Liver (tissue), 3 donors: ENCODE data around the gene SPR.

Experiments
- GABPA ChIP-seq, 2 donors: IDR thresholded peaks in 1 of 2; conservative IDR thresholded peaks in 1 of 2; 2 replicates each; pipeline ENCODE4 v1.6.1; 2016; ENCODE audit warnings: antibody characterized with exemption in 2 of 2, mild to moderate bottlenecking in 1 of 2, moderate library complexity in 1 of 2
- JUND ChIP-seq, 2 donors: IDR thresholded peaks; 2 replicates each; pipeline ENCODE4 v1.6.1; 2016; ENCODE audit warnings: antibody characterized with exemption in 2 of 2
- NR2F2 ChIP-seq: IDR thresholded peaks from 2 replicates; pipeline ENCODE4 v1.6.1; 2016; ENCODE audit warnings: antibody characterized with exemption
- TAF1 ChIP-seq: conservative IDR thresholded peaks from 2 replicates; pipeline ENCODE4 v1.6.1; 2016; ENCODE audit warnings: antibody characterized with exemption, mild to moderate bottlenecking
- YY1 ChIP-seq: IDR thresholded peaks from 2 replicates; pipeline ENCODE4 v1.6.1; 2016; ENCODE audit warnings: antibody characterized with exemption, mild to moderate bottlenecking
- TF ChIP-seq, protein P1 (sequence below): fragments of 150-350 bp; IDR thresholded peaks from 2 replicates; pipeline ENCODE4 v1.5.1; 2017; ENCODE audit warnings: improper control_type of control experiment, low read depth, low read length; ENCODE audit not compliant: missing input control
- TF ChIP-seq, protein P2 (sequence below): IDR thresholded peaks from 2 replicates; pipeline ENCODE4 v1.6.1; 2016; ENCODE audit warnings: antibody characterized with exemption, mild to moderate bottlenecking
- donor health status: healthy.
- donor health status: healthy.

DNA sequence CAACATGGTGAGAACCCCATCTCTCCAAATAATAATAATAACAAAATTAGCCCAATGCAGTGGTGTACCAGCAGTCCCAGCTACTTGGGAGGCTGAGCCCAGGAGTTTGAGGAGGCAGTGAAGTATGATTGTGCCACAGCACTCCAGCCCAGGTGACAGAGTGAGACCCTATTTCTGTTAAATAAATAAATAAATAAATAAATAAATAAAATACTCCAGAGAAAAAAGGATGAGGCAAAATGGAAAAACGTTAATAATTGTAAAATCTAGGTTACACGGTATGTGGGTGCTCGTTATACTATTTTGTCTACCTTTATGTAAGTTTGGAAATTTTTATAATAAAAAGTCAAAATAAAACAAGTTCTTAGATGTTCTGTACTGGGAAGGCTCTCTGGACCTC lies 21.5 kb downstream of the SPR start:
- TF ChIP-seq, protein P1, sequence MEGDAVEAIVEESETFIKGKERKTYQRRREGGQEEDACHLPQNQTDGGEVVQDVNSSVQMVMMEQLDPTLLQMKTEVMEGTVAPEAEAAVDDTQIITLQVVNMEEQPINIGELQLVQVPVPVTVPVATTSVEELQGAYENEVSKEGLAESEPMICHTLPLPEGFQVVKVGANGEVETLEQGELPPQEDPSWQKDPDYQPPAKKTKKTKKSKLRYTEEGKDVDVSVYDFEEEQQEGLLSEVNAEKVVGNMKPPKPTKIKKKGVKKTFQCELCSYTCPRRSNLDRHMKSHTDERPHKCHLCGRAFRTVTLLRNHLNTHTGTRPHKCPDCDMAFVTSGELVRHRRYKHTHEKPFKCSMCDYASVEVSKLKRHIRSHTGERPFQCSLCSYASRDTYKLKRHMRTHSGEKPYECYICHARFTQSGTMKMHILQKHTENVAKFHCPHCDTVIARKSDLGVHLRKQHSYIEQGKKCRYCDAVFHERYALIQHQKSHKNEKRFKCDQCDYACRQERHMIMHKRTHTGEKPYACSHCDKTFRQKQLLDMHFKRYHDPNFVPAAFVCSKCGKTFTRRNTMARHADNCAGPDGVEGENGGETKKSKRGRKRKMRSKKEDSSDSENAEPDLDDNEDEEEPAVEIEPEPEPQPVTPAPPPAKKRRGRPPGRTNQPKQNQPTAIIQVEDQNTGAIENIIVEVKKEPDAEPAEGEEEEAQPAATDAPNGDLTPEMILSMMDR: no peak
- TF ChIP-seq JUND (IDR thresholded peaks at IDR 0.05) (no peak), NR2F2 (no peak), TAF1 (no peak), GABPA (IDR thresholded peaks at IDR 0.05 in 1 of 2, conservative IDR thresholded peaks at IDR 0.05 in 1 of 2) (no peak), YY1 (no peak)
- TF ChIP-seq, protein P2, sequence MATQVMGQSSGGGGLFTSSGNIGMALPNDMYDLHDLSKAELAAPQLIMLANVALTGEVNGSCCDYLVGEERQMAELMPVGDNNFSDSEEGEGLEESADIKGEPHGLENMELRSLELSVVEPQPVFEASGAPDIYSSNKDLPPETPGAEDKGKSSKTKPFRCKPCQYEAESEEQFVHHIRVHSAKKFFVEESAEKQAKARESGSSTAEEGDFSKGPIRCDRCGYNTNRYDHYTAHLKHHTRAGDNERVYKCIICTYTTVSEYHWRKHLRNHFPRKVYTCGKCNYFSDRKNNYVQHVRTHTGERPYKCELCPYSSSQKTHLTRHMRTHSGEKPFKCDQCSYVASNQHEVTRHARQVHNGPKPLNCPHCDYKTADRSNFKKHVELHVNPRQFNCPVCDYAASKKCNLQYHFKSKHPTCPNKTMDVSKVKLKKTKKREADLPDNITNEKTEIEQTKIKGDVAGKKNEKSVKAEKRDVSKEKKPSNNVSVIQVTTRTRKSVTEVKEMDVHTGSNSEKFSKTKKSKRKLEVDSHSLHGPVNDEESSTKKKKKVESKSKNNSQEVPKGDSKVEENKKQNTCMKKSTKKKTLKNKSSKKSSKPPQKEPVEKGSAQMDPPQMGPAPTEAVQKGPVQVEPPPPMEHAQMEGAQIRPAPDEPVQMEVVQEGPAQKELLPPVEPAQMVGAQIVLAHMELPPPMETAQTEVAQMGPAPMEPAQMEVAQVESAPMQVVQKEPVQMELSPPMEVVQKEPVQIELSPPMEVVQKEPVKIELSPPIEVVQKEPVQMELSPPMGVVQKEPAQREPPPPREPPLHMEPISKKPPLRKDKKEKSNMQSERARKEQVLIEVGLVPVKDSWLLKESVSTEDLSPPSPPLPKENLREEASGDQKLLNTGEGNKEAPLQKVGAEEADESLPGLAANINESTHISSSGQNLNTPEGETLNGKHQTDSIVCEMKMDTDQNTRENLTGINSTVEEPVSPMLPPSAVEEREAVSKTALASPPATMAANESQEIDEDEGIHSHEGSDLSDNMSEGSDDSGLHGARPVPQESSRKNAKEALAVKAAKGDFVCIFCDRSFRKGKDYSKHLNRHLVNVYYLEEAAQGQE: no peak
